HepG2 (cell line): ENCODE measurements around the gene ZMIZ1. TPM values are rescaled to one million over a fixed set of nuclear protein-coding genes. Genes with fewer than 3 reads are reported as not detected.

ENCODE experiments used
- DMTF1 ChIP-seq: sonication (generic); formaldehyde crosslinking; IDR thresholded peaks from 2 replicates; pipeline ENCODE4 v1.4.0; 2020; ENCODE audit warnings: mild to moderate bottlenecking, missing genetic modification reagents
- GPN1 ChIP-seq: sonication (generic); formaldehyde crosslinking; IDR thresholded peaks from 2 replicates; pipeline ENCODE4 v1.5.1; 2020; ENCODE audit warnings: missing genetic modification reagents, borderline replicate concordance
- MED13 ChIP-seq: sonication (generic); formaldehyde crosslinking; IDR thresholded peaks from 2 replicates; pipeline ENCODE4 v1.5.0; 2020; ENCODE audit warnings: missing genetic modification reagents
- MIXL1 ChIP-seq: IDR thresholded peaks from 2 replicates; pipeline ENCODE4 v1.6.1; 2016
- ZBTB2 ChIP-seq: sonication (generic); formaldehyde crosslinking; IDR thresholded peaks from 2 replicates; pipeline ENCODE4 v1.8.0; 2022; ENCODE audit warnings: low read depth, missing genetic modification reagents
- ZNF138 ChIP-seq: sonication (generic); formaldehyde crosslinking; IDR thresholded peaks from 2 replicates; pipeline ENCODE4 v1.5.0; 2020; ENCODE audit warnings: mild to moderate bottlenecking, low read depth, missing genetic modification reagents
- ZNF20 ChIP-seq: sonication (generic); formaldehyde crosslinking; IDR thresholded peaks from 2 replicates; pipeline ENCODE4 v1.4.0; 2020; ENCODE audit warnings: mild to moderate bottlenecking, moderate library complexity, missing genetic modification reagents
- ZNF263 ChIP-seq: sonication (generic); formaldehyde crosslinking; IDR thresholded peaks from 2 replicates; pipeline ENCODE4 v1.4.0; 2020; ENCODE audit warnings: missing genetic modification reagents
- ZNF275 ChIP-seq: sonication (generic); formaldehyde crosslinking; IDR thresholded peaks from 2 replicates; pipeline ENCODE4 v1.8.0; 2022; ENCODE audit warnings: missing genetic modification reagents, mild to moderate bottlenecking, inconsistent platforms, borderline replicate concordance
- ZNF3 ChIP-seq: IDR thresholded peaks from 2 replicates; pipeline ENCODE4 v1.7.0; 2017; ENCODE audit warnings: inconsistent platforms
- ZNF431 ChIP-seq: sonication (generic); formaldehyde crosslinking; IDR thresholded peaks from 2 replicates; pipeline ENCODE4 v1.9.0; 2022; ENCODE audit warnings: missing genetic modification reagents, low read depth, mild to moderate bottlenecking, borderline replicate concordance
- ZNF672 ChIP-seq: sonication (generic); formaldehyde crosslinking; IDR thresholded peaks from 2 replicates; pipeline ENCODE4 v1.8.1; 2022; ENCODE audit warnings: missing genetic modification reagents
- polyA plus RNA-seq, 8 experiments: library from polyadenylated mRNA; depleted of rRNA in 3 of 8; stranded (reverse) in 7 of 8; unstranded in 1 of 8; fragments of >200 nt; fragmentation: Illumina TruSeq in 4 of 8; extraction: Trizol in 4 of 8; gene quantifications; 2 replicates each; pipeline versions ENCODE4 v1.2.1 to v1.2.3, GENCODE V29; 2011 to 2016; ENCODE audit warnings: low read depth in 4 of 8, missing spikeins in 1 of 8, mixed read lengths in 1 of 8; ENCODE audit not compliant: insufficient read depth in 1 of 8
- total RNA-seq, 5 experiments: library from RNA; depleted of rRNA; stranded (reverse); fragments of >200 nt; fragmentation: Illumina TruSeq; extraction: Trizol; gene quantifications; 2 replicates each; pipeline ENCODE4 v1.2.3, GENCODE V29; 2016; ENCODE audit warnings: low read depth in 1 of 5
- TF ChIP-seq, protein P1 (sequence below): sonication (generic); formaldehyde crosslinking; conservative IDR thresholded peaks from 2 replicates; pipeline ENCODE4 v1.8.0; 2022; ENCODE audit warnings: low read depth, missing genetic modification reagents
- TF ChIP-seq, protein P2 (sequence below): sonication (generic); formaldehyde crosslinking; IDR thresholded peaks from 2 replicates; pipeline ENCODE4 v1.5.1; 2020; ENCODE audit warnings: mild to moderate bottlenecking, missing genetic modification reagents, borderline replicate concordance

ZMIZ1 gene
- total and polyA plus RNA-seq, 2 of the 13 experiments (the other 11 are each of a cell fraction or from before 2014, with no cell fraction given) = 5.3 to 10.2 TPM

- TF ChIP-seq ZBTB2 (no peak), DMTF1 (CRISPR knock-in tag) (no peak), ZNF20 (no peak), ZNF263 (CRISPR knock-in tag) (no peak), ZNF275 (CRISPR knock-in tag) (no peak), ZNF138 (no peak), ZNF3 (CRISPR knock-in tag) (no peak), ZNF431 (CRISPR knock-in tag) (no peak), MED13 (CRISPR knock-in tag) (no peak), GPN1 (CRISPR knock-in tag) (no peak), ZNF672 (no peak), MIXL1 (CRISPR knock-in tag) (0 out of 2 replicates have a peak, but pooled peaks have one; percentile 52)
- TF ChIP-seq, protein P1, sequence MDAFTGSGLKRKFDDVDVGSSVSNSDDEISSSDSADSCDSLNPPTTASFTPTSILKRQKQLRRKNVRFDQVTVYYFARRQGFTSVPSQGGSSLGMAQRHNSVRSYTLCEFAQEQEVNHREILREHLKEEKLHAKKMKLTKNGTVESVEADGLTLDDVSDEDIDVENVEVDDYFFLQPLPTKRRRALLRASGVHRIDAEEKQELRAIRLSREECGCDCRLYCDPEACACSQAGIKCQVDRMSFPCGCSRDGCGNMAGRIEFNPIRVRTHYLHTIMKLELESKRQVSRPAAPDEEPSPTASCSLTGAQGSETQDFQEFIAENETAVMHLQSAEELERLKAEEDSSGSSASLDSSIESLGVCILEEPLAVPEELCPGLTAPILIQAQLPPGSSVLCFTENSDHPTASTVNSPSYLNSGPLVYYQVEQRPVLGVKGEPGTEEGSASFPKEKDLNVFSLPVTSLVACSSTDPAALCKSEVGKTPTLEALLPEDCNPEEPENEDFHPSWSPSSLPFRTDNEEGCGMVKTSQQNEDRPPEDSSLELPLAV (CRISPR knock-in tag) = no peak
- TF ChIP-seq, protein P2, sequence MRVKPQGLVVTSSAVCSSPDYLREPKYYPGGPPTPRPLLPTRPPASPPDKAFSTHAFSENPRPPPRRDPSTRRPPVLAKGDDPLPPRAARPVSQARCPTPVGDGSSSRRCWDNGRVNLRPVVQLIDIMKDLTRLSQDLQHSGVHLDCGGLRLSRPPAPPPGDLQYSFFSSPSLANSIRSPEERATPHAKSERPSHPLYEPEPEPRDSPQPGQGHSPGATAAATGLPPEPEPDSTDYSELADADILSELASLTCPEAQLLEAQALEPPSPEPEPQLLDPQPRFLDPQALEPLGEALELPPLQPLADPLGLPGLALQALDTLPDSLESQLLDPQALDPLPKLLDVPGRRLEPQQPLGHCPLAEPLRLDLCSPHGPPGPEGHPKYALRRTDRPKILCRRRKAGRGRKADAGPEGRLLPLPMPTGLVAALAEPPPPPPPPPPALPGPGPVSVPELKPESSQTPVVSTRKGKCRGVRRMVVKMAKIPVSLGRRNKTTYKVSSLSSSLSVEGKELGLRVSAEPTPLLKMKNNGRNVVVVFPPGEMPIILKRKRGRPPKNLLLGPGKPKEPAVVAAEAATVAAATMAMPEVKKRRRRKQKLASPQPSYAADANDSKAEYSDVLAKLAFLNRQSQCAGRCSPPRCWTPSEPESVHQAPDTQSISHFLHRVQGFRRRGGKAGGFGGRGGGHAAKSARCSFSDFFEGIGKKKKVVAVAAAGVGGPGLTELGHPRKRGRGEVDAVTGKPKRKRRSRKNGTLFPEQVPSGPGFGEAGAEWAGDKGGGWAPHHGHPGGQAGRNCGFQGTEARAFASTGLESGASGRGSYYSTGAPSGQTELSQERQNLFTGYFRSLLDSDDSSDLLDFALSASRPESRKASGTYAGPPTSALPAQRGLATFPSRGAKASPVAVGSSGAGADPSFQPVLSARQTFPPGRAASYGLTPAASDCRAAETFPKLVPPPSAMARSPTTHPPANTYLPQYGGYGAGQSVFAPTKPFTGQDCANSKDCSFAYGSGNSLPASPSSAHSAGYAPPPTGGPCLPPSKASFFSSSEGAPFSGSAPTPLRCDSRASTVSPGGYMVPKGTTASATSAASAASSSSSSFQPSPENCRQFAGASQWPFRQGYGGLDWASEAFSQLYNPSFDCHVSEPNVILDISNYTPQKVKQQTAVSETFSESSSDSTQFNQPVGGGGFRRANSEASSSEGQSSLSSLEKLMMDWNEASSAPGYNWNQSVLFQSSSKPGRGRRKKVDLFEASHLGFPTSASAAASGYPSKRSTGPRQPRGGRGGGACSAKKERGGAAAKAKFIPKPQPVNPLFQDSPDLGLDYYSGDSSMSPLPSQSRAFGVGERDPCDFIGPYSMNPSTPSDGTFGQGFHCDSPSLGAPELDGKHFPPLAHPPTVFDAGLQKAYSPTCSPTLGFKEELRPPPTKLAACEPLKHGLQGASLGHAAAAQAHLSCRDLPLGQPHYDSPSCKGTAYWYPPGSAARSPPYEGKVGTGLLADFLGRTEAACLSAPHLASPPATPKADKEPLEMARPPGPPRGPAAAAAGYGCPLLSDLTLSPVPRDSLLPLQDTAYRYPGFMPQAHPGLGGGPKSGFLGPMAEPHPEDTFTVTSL = no peak
Observed at GRCh38 chr10:79188154-79188965, 119.6 kb downstream of the ZMIZ1 start (continued).
